ENCODE results near the gene MOB3C.

MOB3C gene

GRCh38 chr1:46607345-46608130 is 9.1 kb downstream of the MOB3C start:
- DNase-seq (ENCODE audit: low read depth in 2 of 3, low spot score in 2 of 3): no peak

GRCh38 chr1:46606255-46606965 is 10.2 kb downstream of the MOB3C start:
- DNase-seq (ENCODE audit: low read depth in 2 of 3, low spot score in 2 of 3): no peak

GRCh38 chr1:46605232-46605631 is 11.4 kb downstream of the MOB3C start:
- DNase-seq (ENCODE audit: low read depth in 2 of 3, low spot score in 2 of 3): no peak

GRCh38 chr1:46603858-46604549 is 12.6 kb downstream of the MOB3C start, which contains the start of gene MKNK1:
TSS of gene MKNK1 (minus strand) at chr1:46604268. CDS start at chr1:46583327, 20,941 bp downstream.
- peak; percentile 88 to 95 (median 89) for DNase-seq (ENCODE audit: low read depth in 2 of 3, low spot score in 2 of 3)

- DNase-seq (ENCODE audit: low read depth in 2 of 3, low spot score in 2 of 3): no peak
Measured at GRCh38 chr1:46603481-46603857, 13.1 kb downstream of the MOB3C start.

GRCh38 chr1:46601257-46602007 is 15.2 kb downstream of the MOB3C start:
- no peak for DNase-seq (ENCODE audit: low read depth in 2 of 3, low spot score in 2 of 3)

- no peak for DNase-seq (ENCODE audit: low read depth in 2 of 3, low spot score in 2 of 3)
Measured at GRCh38 chr1:46599059-46599970, 17.3 kb downstream of the MOB3C start.

GRCh38 chr1:46596846-46597245 is 19.8 kb downstream of the MOB3C start:
- DNase-seq (ENCODE audit: low read depth in 2 of 3, low spot score in 2 of 3): no peak

- DNase-seq (ENCODE audit: low read depth in 2 of 3, low spot score in 2 of 3): no peak
Measured at GRCh38 chr1:46596036-46596435, 20.6 kb downstream of the MOB3C start.

- no peak for DNase-seq (ENCODE audit: low read depth in 2 of 3, low spot score in 2 of 3)
Measured at GRCh38 chr1:46595127-46595526, 21.5 kb downstream of the MOB3C start.

- DNase-seq (ENCODE audit: low read depth in 2 of 3, low spot score in 2 of 3): no peak
Measured at GRCh38 chr1:46594063-46594462, 22.5 kb downstream of the MOB3C start.

GRCh38 chr1:46592823-46593222 is 23.8 kb downstream of the MOB3C start:
- no peak for DNase-seq (ENCODE audit: low read depth in 2 of 3, low spot score in 2 of 3)

GRCh38 chr1:46589529-46589928 is 27.1 kb downstream of the MOB3C start:
- no peak for DNase-seq (ENCODE audit: low read depth in 2 of 3, low spot score in 2 of 3)

GRCh38 chr1:46587069-46587468 is 29.5 kb downstream of the MOB3C start:
- DNase-seq (ENCODE audit: low read depth in 2 of 3, low spot score in 2 of 3): no peak

- DNase-seq (ENCODE audit: low read depth in 2 of 3, low spot score in 2 of 3): no peak
Measured at GRCh38 chr1:46585312-46585938, 31.2 kb downstream of the MOB3C start.

- no peak for DNase-seq (ENCODE audit: low read depth in 2 of 3, low spot score in 2 of 3)
Measured at GRCh38 chr1:46583494-46583893, 33.1 kb downstream of the MOB3C start.

GRCh38 chr1:46582972-46583371 is 33.6 kb downstream of the MOB3C start:
- DNase-seq (ENCODE audit: low read depth in 2 of 3, low spot score in 2 of 3): no peak

- no peak for DNase-seq (ENCODE audit: low read depth in 2 of 3, low spot score in 2 of 3)
Measured at GRCh38 chr1:46581681-46582455, 34.7 kb downstream of the MOB3C start.

Measured in activated CD8-positive, alpha-beta memory T cell treated with anti-CD3 and anti-CD28 coated beads for 48 hours (primary cell).